Measurements from ENCODE around the gene WDFY4. TPM values are rescaled to one million over a fixed set of nuclear protein-coding genes. Genes with fewer than 3 reads are reported as not detected.

Gene WDFY4
- total RNA-seq, 1 experiment from 2014 or later, result not detected

- Histone ChIP-seq H2AFZ (no peak overlapping the region), H3K9me3 (ENCODE audit: insufficient read depth, low read depth) (no peaks in the 10 kb centered on the region), H3K4me3 (no peak overlapping the region), H3K27ac (no peak overlapping the region), H3K27me3 (ENCODE audit: insufficient read depth, low read depth) (peaks cover 5% of the 10 kb centered on the region; the same call in 1 of the 2 replicates), H3K9me2 (ENCODE audit: insufficient read depth) (no peaks in the 10 kb centered on the region), H3K4me2 (no peak overlapping the region), H3K79me2 (ENCODE audit: low read depth) (no peaks in the 10 kb centered on the region), H3K4me1 (replicated peaks; ENCODE audit: insufficient read depth) (no peaks in the 10 kb centered on the region), H3F3A (ENCODE audit: insufficient read depth, low read depth) (no peaks in the 10 kb centered on the region), H4K20me1 (ENCODE audit: insufficient read depth) (no peaks in the 10 kb centered on the region), H3K36me3 (ENCODE audit: low read depth) (no peaks in the 10 kb centered on the region)
- no peak for TF ChIP-seq EZH2 (IDR thresholded peaks at IDR 0.05; ENCODE audit: low read depth)
- TF ChIP-seq, protein P1, sequence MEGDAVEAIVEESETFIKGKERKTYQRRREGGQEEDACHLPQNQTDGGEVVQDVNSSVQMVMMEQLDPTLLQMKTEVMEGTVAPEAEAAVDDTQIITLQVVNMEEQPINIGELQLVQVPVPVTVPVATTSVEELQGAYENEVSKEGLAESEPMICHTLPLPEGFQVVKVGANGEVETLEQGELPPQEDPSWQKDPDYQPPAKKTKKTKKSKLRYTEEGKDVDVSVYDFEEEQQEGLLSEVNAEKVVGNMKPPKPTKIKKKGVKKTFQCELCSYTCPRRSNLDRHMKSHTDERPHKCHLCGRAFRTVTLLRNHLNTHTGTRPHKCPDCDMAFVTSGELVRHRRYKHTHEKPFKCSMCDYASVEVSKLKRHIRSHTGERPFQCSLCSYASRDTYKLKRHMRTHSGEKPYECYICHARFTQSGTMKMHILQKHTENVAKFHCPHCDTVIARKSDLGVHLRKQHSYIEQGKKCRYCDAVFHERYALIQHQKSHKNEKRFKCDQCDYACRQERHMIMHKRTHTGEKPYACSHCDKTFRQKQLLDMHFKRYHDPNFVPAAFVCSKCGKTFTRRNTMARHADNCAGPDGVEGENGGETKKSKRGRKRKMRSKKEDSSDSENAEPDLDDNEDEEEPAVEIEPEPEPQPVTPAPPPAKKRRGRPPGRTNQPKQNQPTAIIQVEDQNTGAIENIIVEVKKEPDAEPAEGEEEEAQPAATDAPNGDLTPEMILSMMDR (conservative IDR thresholded peaks at IDR 0.05), result no peak
- no peak for DNase-seq
- POLR2A ChIA-PET (ENCODE audit: unreplicated experiment), result no interaction called here
- CTCF ChIA-PET, result no interaction called here
- no TSS peak for BruUV-seq (replicated peaks)
- intact Hi-C loops (cut with micrococcal nuclease; ENCODE audit: unreplicated experiment), result no loop called here
Measured at GRCh38 chr10:48990226-48990625, 305.6 kb downstream of the WDFY4 start.

DNA sequence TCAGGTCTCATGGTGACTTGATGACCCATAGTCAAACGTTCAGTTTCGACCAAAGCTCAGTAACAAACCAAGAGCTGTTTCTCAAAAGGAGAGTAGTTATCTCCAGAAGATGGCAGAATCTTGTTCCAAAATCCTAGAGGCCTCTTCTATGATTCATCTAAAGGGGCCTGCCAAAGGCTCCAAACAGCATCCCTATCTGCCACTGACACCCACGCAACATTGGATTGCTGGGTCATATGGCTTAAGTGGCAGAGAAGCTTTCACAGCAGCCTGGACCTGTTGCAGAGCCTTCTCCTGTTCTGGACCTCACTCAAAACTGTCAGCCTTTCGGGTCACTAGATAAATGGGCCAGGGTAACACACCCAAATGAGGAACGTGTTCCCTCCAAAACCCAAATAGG is 309.0 kb downstream of the WDFY4 start:
- CTCF ChIA-PET, result no interaction called here
- BruUV-seq (replicated peaks), result no TSS peak
- no peaks in the 10 kb centered on the region for H3K79me2 ChIP-seq (ENCODE audit: low read depth)
- H3K9me3 ChIP-seq (ENCODE audit: insufficient read depth, low read depth), result no peaks in the 10 kb centered on the region
- no peak overlapping the region for H2AFZ ChIP-seq
- no peaks in the 10 kb centered on the region for H4K20me1 ChIP-seq (ENCODE audit: insufficient read depth)
- DNase-seq, result no peak
- no peak overlapping the region for H3K4me3 ChIP-seq
- no peaks in the 10 kb centered on the region for H3K9me2 ChIP-seq (ENCODE audit: insufficient read depth)
- no peak overlapping the region for H3K4me2 ChIP-seq
- no peaks in the 10 kb centered on the region for H3K4me1 ChIP-seq (replicated peaks; ENCODE audit: insufficient read depth)
- H3K27me3 ChIP-seq (ENCODE audit: insufficient read depth, low read depth), result peaks cover 5% of the 10 kb centered on the region; the same call in 1 of the 2 replicates
- H3F3A ChIP-seq (ENCODE audit: insufficient read depth, low read depth), result no peaks in the 10 kb centered on the region
- no peak for TF ChIP-seq EZH2 (IDR thresholded peaks at IDR 0.05; ENCODE audit: low read depth)
- TF ChIP-seq, protein P1 (conservative IDR thresholded peaks at IDR 0.05), result no peak
- no peaks in the 10 kb centered on the region for H3K36me3 ChIP-seq (ENCODE audit: low read depth)
- intact Hi-C loops (cut with micrococcal nuclease; ENCODE audit: unreplicated experiment), result no loop called here
- no peak overlapping the region for H3K27ac ChIP-seq
- POLR2A ChIA-PET (ENCODE audit: unreplicated experiment), result no interaction called here

DNA sequence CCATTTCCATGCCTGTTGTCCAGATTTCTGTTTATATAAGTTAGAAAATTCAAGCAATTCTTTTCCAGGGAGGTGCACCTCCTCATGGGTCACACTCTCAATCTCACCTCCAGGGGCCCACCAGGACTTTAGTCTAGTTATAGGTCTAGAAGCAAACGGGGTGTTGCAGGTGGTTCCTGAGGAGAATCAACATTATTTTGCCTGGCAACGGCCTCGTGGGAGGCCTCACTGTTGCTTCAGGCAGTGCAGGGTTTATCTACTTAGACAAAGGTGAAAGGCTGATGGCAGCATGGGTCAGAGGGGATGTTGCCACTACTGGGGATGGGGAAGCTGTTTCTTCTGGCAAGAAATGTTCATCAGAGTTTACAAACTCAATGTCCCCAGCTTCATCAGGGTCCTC is 311.7 kb downstream of the WDFY4 start:
- Histone ChIP-seq H3K27ac (no peak overlapping the region), H3K9me3 (ENCODE audit: insufficient read depth, low read depth) (no peaks in the 10 kb centered on the region), H3F3A (ENCODE audit: insufficient read depth, low read depth) (no peaks in the 10 kb centered on the region), H3K9me2 (ENCODE audit: insufficient read depth) (no peaks in the 10 kb centered on the region), H3K4me1 (replicated peaks; ENCODE audit: insufficient read depth) (no peaks in the 10 kb centered on the region), H3K4me3 (no peak overlapping the region), H4K20me1 (ENCODE audit: insufficient read depth) (no peaks in the 10 kb centered on the region), H3K4me2 (no peak overlapping the region), H2AFZ (no peak overlapping the region), H3K27me3 (ENCODE audit: insufficient read depth, low read depth) (peaks cover 16% of the 10 kb centered on the region; the same call in 1 of the 2 replicates), H3K79me2 (ENCODE audit: low read depth) (no peaks in the 10 kb centered on the region), H3K36me3 (ENCODE audit: low read depth) (no peaks in the 10 kb centered on the region)
- DNase-seq, result no peak
- ChIA-PET POLR2A (ENCODE audit: unreplicated experiment) (no interaction called here), CTCF (no interaction called here)
- TF ChIP-seq, protein P1 (conservative IDR thresholded peaks at IDR 0.05), result no peak
- no peak for TF ChIP-seq EZH2 (IDR thresholded peaks at IDR 0.05; ENCODE audit: low read depth)
- no TSS peak for BruUV-seq (replicated peaks)
- intact Hi-C loops (cut with micrococcal nuclease; ENCODE audit: unreplicated experiment), result no loop called here

All from PC-9 (cell line).